GM18858 (cell line): ENCODE results near the gene SLX9.
"Not testable (repeated sequence)": the region's sequence is repeated elsewhere in the genome, so short reads cannot be mapped to it uniquely, and the experiment has no call there.

Experiments
- ATAC-seq: cut with Tn5 transposase; IDR thresholded peaks from one replicate; pipeline ENCODE4 v1.9.1; 2021; ENCODE audit not compliant: unreplicated experiment

SLX9 gene

GRCh38 chr21:44975720-44976555 is 36.1 kb downstream of the SLX9 start:
- ATAC-seq: no peak

DNA sequence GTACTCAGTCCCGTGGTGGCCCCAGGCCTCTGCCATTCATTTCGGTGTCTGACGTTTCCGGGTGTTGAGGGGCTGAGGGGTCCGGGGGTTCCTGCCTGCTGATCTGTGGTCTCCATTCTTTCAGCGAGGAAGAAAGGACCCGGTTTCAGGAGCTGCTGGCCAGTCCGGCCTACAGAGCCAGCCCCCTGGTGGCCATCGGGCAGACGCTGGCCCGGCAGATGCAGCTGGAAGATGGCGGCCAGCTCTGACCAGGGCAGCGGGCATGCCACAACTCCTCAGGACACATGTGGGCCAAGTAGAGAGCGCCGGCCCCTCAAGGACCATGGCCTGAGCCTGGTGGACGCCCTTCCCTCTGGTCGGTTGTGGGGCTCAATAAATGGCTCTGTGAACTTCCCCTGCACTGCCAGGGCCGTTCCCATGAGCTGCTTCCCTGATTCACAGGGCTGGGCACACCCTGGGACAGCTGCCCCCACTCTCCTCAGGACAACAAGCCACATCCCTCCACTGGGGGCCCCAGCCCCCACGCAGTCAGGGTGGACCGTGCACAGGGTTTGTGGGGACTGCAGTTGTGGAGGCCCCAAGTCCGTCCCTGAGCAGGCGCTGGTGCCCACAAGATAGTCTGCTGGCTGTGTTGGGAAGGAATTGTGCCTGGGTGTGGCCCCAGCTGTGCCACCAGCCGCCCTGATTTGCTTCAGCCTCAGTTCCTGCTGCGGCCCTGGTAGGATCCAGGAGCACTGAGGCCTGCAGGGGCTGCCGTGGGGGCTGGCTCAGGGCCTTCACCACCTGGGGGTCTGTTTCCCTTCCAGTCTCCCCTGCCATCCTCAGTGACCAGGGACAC is 36.9 kb downstream of the SLX9 start:
- ATAC-seq: not testable (repeated sequence)

GRCh38 chr21:44977616-44978340 is 37.9 kb downstream of the SLX9 start:
- no peak for ATAC-seq

- ATAC-seq: no peak
Observed at GRCh38 chr21:44979687-44980561, 40.1 kb downstream of the SLX9 start.

- no peak for ATAC-seq
Observed at GRCh38 chr21:44980562-44981489, 41.0 kb downstream of the SLX9 start.

DNA sequence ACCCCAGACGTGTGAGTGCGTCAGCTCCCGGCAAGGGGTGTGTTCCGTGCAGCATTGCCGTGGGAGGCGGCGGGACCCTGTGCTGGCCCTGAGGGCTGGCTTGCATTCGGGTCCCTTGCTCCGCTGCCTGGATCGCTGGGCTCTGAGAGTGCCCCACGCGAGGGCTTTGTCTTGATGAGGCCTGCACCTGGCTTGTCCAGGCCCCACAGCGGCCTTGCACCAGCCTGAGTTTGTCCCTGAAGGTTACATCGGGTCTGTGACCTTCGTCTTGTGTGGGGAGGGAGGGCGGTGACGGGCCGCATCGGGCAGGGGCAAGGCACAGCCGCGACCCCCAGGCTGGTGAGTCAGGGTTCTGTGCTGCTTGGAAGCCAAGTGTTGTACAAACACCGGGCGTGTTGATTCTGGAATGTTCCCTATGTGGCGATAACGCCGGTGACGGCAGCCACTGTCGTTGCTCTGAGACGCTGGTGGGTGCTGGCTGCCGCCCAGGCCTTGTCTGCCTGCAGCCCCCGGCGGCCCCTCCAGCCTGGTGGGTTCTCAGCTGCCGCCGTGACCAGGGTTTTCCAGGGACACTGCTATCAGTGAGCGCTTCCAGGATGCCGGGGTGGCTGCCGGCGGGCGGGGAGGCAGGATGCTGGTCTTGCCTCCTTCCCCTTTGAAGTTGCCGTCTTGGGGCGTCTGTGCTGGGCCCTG is 42.9 kb downstream of the SLX9 start:
- ATAC-seq: no peak

DNA sequence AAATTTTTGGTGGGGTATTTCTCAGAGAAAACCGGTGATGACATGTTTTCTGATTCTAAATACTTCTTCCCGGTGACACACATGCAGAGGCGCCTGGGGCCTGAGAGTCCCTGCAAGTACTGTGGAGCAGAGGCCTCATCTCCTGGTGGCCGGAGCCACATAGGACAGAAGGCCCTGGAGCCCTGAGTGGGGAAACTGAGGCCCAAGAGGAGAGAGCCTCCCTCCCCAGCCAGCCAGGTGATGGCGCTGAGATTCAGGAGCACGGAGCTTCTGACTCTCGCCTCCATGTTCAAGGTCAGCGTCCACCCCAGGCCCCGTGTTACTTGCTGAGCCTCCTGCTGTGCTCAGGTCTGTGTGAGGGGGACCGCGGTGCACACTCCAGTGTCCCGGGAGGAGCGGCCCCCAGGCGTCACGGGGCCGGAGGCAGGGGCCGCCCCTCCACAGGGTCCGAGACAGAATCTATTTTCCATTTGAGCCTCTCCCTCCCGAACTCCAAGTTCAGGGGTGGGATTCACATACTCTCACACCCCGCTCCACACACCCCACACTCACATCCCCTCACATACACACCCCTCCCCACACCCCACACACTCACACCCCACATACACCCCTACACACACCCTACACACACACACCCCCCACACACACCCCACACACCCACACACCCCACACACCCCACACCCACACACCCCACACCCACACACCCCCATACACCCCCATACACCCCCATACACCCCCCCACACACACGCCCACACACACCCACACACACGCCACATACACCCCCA is 43.8 kb downstream of the SLX9 start:
- no peak for ATAC-seq

- ATAC-seq: no peak
Observed at GRCh38 chr21:44984428-44984791, 44.6 kb downstream of the SLX9 start.

GRCh38 chr21:44984792-44985440 is 45.1 kb downstream of the SLX9 start:
- no peak for ATAC-seq

- no peak for ATAC-seq
Observed at GRCh38 chr21:44985441-44986401, 45.9 kb downstream of the SLX9 start.

DNA sequence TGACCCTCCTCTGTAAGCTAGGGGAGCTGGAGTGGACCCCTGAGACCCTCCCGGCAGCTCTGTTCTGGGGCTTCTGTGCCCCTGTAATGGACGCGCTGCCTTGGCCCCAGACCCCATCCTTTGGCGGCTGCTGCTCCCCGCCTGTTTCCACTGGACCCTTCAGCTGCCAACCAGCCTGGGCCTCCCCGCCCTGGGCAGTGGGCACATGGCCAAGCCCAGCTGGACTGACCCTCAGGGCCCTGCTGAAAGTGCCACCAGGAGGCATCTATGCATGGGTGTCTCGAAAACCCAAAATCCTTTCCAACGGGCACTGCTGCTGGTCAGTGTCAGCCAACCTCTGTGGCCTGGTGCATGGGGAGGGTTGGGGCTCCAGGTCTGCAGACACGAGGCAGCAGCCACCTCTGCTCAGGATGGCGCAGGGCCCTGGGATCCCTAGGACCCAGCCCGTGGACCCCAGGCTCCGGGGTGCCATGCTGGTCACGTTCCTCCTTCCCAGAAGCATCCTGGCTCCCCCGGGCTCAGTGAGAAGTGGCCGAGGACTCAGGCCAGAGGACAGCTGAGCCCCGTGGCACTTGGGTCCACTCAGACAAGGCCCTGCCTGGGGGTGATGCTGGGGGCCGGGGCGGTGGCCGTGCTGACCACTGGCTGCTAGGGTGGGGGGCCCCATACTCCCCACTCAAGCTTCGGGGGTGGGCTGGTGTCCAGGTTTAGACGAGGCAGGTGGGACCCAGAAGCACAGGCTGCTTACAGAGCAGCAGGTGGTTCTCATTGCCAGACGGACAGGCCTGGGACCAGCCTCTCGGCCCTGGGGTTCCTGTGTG is 46.9 kb downstream of the SLX9 start:
- no peak for ATAC-seq

- ATAC-seq: no peak
Observed at GRCh38 chr21:44987301-44987885, 47.6 kb downstream of the SLX9 start.

- no peak for ATAC-seq
Observed at GRCh38 chr21:44987886-44988606, 48.2 kb downstream of the SLX9 start.
